Measurements from ENCODE around the gene TIMM17B.
"Not testable (repeated sequence)": the region's sequence is repeated elsewhere in the genome, so short reads cannot be mapped to it uniquely, and the experiment has no call there.

GRCh38 chrX:48854121-48854804 is 43.3 kb downstream of the TIMM17B start:
- not testable (repeated sequence) for TF ChIP-seq CTCF (IDR thresholded peaks at IDR 0.05; ENCODE audit: poor library complexity); EZH2 (IDR thresholded peaks at IDR 0.05; ENCODE audit: borderline replicate concordance)
